DMS53 treated with DMSO at 0.1 percent for 48 hours (cell line): Measurements from ENCODE around the gene IL33.

Source experiments
- DNase-seq: peaks from one replicate; lab custom pipeline; 2025; ENCODE audit not compliant: unreplicated experiment; lab: John Stamatoyannopoulos, UW

The IL33 gene

GRCh38 chr9:6215562-6215961 is at the start of gene IL33:
Gene IL33, plus strand, starts transcription at chr9:6215807. Its CDS starts 25,888 bp downstream, at chr9:6241695.
- no peak for DNase-seq

- DNase-seq: no peak
Observed at GRCh38 chr9:6171667-6172066, 43.9 kb upstream of the IL33 start.

- DNase-seq: no peak
Observed at GRCh38 chr9:6173914-6174313, 41.7 kb upstream of the IL33 start.

- DNase-seq: peak; percentile 46
Observed at GRCh38 chr9:6182549-6183226, 32.9 kb upstream of the IL33 start.

GRCh38 chr9:6183227-6183551 is 32.4 kb upstream of the IL33 start:
- DNase-seq: peak; percentile 43

- DNase-seq: peak; percentile 7
Observed at GRCh38 chr9:6183627-6184026, 32.0 kb upstream of the IL33 start.

- DNase-seq: no peak
Observed at GRCh38 chr9:6184749-6185645, 30.6 kb upstream of the IL33 start.

- no peak for DNase-seq
Observed at GRCh38 chr9:6186691-6187090, 28.9 kb upstream of the IL33 start.

GRCh38 chr9:6187272-6187671 is 28.3 kb upstream of the IL33 start:
- DNase-seq: no peak

- no peak for DNase-seq
Observed at GRCh38 chr9:6188466-6188865, 27.1 kb upstream of the IL33 start.

GRCh38 chr9:6188906-6189305 is 26.7 kb upstream of the IL33 start:
- no peak for DNase-seq

- no peak for DNase-seq
Observed at GRCh38 chr9:6194934-6195333, 20.7 kb upstream of the IL33 start.

GRCh38 chr9:6195714-6196360 is 19.8 kb upstream of the IL33 start:
- DNase-seq: no peak

- DNase-seq: peak; percentile 18
Observed at GRCh38 chr9:6197330-6197729, 18.3 kb upstream of the IL33 start.

- DNase-seq: no peak
Observed at GRCh38 chr9:6198251-6198650, 17.4 kb upstream of the IL33 start.

GRCh38 chr9:6199596-6199995 is 16.0 kb upstream of the IL33 start:
- no peak for DNase-seq

GRCh38 chr9:6200761-6201160 is 14.8 kb upstream of the IL33 start:
- DNase-seq: no peak

GRCh38 chr9:6209966-6210365 is 5.6 kb upstream of the IL33 start:
- no peak for DNase-seq

- no peak for DNase-seq
Observed at GRCh38 chr9:6212722-6213375, 2.8 kb upstream of the IL33 start.

GRCh38 chr9:6214434-6214833 is 1.2 kb upstream of the IL33 start:
- DNase-seq: no peak

- DNase-seq: no peak
Observed at GRCh38 chr9:6214903-6215302, 704 bp upstream of the IL33 start.
